ENCODE results near the gene ZNF526. TPM values are rescaled to one million over a fixed set of nuclear protein-coding genes. Genes with fewer than 3 reads are reported as not detected.

ZNF526 gene
- total and polyA plus RNA-seq, 12 donors, result 2.0 to 12.5 (median 6.2) TPM

DNA sequence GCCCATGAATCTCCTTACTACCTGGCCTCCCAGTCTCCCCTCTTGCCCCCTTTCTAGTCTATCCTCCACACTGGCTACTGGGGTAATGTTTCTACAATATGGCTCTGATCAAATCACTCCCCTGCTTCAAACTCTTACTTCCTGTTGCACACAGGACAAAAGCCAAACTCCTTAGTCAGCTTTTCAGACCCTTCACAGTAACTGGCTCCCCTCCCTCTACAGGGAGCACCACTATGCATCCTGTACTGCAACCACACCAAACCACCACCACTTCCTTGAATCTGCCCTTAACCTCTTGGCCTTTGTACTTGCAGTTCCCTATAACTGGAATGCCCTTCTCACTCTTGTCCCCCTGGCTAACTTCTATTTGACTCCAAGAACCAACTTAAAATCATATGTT, 34.8 kb upstream of the ZNF526 start:
- DNase-seq, result no peak
- Histone ChIP-seq H3K36me3 (replicated peaks in 1 of 2) (no peaks in the 10 kb centered on the region), H3K4me3 (no peak overlapping the region), H3K4me1 (replicated peaks in 1 of 2) (peaks cover 0 to 8% of the 10 kb centered on the region in 2 donors), H3K9me3 (replicated peaks in 1 of 3) (no peaks in the 10 kb centered on the region), H3K27me3 (peaks cover 15% of the 10 kb centered on the region), H3K27ac (no peak overlapping the region)
- intact Hi-C loops (cut with DNase I), result loop anchor here in 1 of 2 donors (2.0 kb wide), 1 partner anchor 54 kb away; no protein-coding TSS in a partner anchor
- TF ChIP-seq POLR2A (IDR thresholded peaks at IDR 0.05), result no peak
- TF ChIP-seq, protein P1, sequence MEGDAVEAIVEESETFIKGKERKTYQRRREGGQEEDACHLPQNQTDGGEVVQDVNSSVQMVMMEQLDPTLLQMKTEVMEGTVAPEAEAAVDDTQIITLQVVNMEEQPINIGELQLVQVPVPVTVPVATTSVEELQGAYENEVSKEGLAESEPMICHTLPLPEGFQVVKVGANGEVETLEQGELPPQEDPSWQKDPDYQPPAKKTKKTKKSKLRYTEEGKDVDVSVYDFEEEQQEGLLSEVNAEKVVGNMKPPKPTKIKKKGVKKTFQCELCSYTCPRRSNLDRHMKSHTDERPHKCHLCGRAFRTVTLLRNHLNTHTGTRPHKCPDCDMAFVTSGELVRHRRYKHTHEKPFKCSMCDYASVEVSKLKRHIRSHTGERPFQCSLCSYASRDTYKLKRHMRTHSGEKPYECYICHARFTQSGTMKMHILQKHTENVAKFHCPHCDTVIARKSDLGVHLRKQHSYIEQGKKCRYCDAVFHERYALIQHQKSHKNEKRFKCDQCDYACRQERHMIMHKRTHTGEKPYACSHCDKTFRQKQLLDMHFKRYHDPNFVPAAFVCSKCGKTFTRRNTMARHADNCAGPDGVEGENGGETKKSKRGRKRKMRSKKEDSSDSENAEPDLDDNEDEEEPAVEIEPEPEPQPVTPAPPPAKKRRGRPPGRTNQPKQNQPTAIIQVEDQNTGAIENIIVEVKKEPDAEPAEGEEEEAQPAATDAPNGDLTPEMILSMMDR (IDR thresholded peaks at IDR 0.05), result no peak

DNA sequence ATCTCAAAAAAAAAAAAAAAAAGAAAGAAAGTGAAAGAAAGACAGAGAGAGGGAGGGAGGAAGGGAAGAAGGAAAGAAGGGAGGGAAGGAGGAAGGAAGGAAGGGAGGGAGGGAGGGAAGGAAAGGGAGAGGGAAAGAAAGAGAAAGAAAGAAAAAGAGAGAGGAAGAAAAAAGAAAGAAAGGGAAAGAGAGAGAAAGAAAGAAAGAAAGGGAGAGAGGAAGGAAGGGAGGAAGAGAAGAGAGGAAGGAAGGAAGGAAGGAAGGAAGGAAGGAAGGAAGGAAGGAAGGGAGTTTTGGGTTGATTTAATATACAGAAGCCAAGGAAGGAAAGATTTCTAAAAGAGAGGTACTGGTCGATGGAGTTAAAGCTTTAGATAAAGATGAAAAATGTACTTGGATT, 31.4 kb upstream of the ZNF526 start:
- TF ChIP-seq, protein P1 (IDR thresholded peaks at IDR 0.05), result no peak
- TF ChIP-seq POLR2A (IDR thresholded peaks at IDR 0.05), result no peak
- Histone ChIP-seq H3K9me3 (replicated peaks in 1 of 3) (no peaks in the 10 kb centered on the region), H3K4me1 (replicated peaks in 1 of 2) (peaks cover 0 to 8% of the 10 kb centered on the region in 2 donors), H3K27ac (no peak overlapping the region), H3K27me3 (no peaks in the 10 kb centered on the region), H3K36me3 (replicated peaks in 1 of 2) (no peaks in the 10 kb centered on the region), H3K4me3 (no peak overlapping the region)
- WGBS, 4 donors, result 27 to 45% (median 32%) methylated on average over 1 of the region's 1 CpG
- intact Hi-C loops (cut with DNase I), result no loop called here
- no peak for DNase-seq

DNA sequence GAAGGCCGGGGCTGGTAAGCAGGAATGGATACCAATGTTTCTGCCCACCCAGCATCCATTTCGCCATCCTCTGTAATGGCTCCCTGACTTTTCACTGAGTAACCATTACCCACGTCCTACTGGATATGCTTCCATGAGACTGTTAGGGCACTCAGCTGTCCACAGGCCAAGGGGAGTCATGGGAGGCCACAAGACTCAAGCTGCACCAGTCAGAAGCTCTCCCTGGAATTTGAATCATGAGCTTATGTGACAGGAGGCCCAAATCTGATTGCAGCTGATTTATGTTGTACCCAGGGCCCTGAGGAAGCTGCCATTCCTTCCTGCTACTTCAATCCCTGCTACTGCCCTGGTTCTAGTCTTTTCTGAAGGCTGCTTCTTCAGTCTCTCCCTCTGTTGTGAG, 31.0 kb upstream of the ZNF526 start:
- Histone ChIP-seq H3K27ac (no peak overlapping the region), H3K4me1 (replicated peaks in 1 of 2) (peaks cover 0 to 8% of the 10 kb centered on the region in 2 donors), H3K36me3 (replicated peaks in 1 of 2) (no peaks in the 10 kb centered on the region), H3K9me3 (replicated peaks in 1 of 3) (no peaks in the 10 kb centered on the region), H3K4me3 (no peak overlapping the region), H3K27me3 (no peaks in the 10 kb centered on the region)
- 57 to 62% (median 61%) methylated on average over 3 of the region's 3 CpGs for WGBS, 4 donors
- DNase-seq, result no peak
- TF ChIP-seq, protein P1 (IDR thresholded peaks at IDR 0.05), result no peak
- no peak for TF ChIP-seq POLR2A (IDR thresholded peaks at IDR 0.05)
- intact Hi-C loops (cut with DNase I), result no loop called here

DNA sequence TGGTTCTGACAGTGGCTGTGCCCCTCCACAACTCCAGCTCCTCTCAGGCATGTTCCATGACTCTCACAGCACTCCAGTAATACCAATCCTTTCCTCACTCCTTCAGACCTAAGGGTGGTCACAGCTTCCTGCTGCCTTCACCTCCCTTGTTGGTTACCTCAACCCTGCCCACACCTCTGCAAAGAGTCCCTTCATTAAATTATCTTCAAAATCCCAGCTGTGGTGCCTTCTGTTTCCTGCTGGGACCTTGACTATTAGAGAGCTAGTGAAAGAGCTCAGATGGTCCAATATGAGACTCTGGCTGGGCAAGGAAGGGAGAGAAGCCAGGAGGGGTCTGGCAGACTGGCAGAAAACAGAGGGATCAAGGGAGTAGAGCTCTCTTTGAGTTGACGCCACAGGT, 28.8 kb upstream of the ZNF526 start:
- Histone ChIP-seq H3K4me3 (no peak overlapping the region), H3K36me3 (replicated peaks in 1 of 2) (no peaks in the 10 kb centered on the region), H3K4me1 (replicated peaks in 1 of 2) (no peaks in the 10 kb centered on the region), H3K27me3 (no peaks in the 10 kb centered on the region), H3K9me3 (replicated peaks in 1 of 3) (no peaks in the 10 kb centered on the region), H3K27ac (no peak overlapping the region)
- intact Hi-C loops (cut with DNase I), result no loop called here
- TF ChIP-seq, protein P1 (IDR thresholded peaks at IDR 0.05), result no peak
- no peak for DNase-seq
- WGBS, 4 donors, result 71 to 100% (median 91%) methylated on average over 1 of the region's 1 CpG

Data from adrenal gland (tissue), 12 donors.